HL-60 (cell line): ENCODE measurements around the gene CDC42.

Experiments
- DNase-seq, 2 experiments: peaks; one replicate each; pipeline ENCODE4 v3.0.0-alpha.2; 2010 to 2020; ENCODE audit warnings: low read depth in 1 of 2, low spot score in 1 of 2
- H3K27ac ChIP-seq: fragments of 250-450 bp; sonication (Bioruptor Pico); replicated peaks from 2 replicates; pipeline ENCODE4 v1.5.1; 2020; ENCODE audit warnings: mild to moderate bottlenecking, moderate library complexity
- H3K27me3 ChIP-seq: fragments of 250-450 bp; sonication (Bioruptor Pico); 2 replicates; pipeline ENCODE4 v1.5.1; 2021; ENCODE audit warnings: mild to moderate bottlenecking, moderate library complexity; ENCODE audit not compliant: insufficient read depth, poor library complexity, severe bottlenecking
- H3K4me3 ChIP-seq: replicated peaks from 2 replicates; pipeline ENCODE4 v1.5.1; 2011; ENCODE audit warnings: mild to moderate bottlenecking, control low read depth, low read length; ENCODE audit not compliant: insufficient read depth
- GABPA ChIP-seq: IDR thresholded peaks from 2 replicates; pipeline ENCODE4 v1.6.1; 2012; ENCODE audit warnings: low read depth
- POLR2AphosphoS5 ChIP-seq: IDR thresholded peaks from 2 replicates; pipeline ENCODE4 v1.6.1; 2012; ENCODE audit warnings: low read depth
- SPI1 ChIP-seq: IDR thresholded peaks from 2 replicates; pipeline ENCODE4 v1.6.1; 2012; ENCODE audit warnings: low read depth, mild to moderate bottlenecking, borderline replicate concordance
- TF ChIP-seq, protein P1 (sequence below): IDR thresholded peaks from one replicate; pipeline ENCODE4 v1.5.1; 2011; ENCODE audit warnings: low read length, control low read depth, inconsistent platforms; ENCODE audit not compliant: insufficient read depth
- TF ChIP-seq, protein P2 (sequence below): IDR thresholded peaks from 2 replicates; pipeline ENCODE4 v1.6.1; 2012; ENCODE audit warnings: low read depth; ENCODE audit not compliant: insufficient replicate concordance

CDC42 gene

DNA sequence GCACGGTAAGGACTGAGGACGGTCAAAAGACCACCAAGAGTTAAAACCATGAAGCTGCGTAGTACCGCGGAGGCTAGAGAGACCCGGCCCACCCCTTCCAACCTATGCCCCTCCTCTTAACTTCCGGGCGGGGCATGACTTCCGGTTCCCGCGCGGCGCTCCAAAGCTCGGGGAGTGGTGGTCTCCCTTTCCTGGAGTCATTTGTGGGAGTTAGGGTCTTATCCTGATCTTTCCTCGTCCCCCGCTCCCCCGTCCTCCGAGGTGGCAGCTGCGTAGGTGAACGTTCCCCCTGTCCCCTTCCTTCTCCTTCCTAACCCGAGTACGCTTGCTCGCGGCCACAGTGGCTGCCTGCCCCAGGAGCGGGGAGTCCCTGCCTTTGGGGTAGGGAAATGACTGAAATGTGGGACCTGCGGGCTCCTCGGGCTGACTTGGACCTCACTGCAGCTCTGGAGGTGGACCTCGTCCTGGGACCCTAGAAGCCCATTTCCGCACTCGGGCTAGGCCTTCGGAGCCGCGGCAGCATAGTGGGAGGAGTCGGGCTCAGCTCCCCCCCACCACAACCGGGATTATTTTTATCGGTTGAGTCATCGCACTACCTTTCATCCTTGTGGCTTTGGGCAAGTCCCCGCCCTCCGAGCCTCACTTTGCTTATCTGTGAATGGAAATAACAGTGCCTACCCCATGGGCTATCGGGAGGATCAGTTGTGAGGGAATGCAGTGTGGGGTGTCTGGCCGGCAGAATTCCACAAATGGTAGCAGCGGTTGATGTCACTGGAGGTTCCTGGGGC, 26.9 kb upstream of the CDC42 start:
- DNase-seq = peak; percentile 84 to 90
- TF ChIP-seq, protein P1, sequence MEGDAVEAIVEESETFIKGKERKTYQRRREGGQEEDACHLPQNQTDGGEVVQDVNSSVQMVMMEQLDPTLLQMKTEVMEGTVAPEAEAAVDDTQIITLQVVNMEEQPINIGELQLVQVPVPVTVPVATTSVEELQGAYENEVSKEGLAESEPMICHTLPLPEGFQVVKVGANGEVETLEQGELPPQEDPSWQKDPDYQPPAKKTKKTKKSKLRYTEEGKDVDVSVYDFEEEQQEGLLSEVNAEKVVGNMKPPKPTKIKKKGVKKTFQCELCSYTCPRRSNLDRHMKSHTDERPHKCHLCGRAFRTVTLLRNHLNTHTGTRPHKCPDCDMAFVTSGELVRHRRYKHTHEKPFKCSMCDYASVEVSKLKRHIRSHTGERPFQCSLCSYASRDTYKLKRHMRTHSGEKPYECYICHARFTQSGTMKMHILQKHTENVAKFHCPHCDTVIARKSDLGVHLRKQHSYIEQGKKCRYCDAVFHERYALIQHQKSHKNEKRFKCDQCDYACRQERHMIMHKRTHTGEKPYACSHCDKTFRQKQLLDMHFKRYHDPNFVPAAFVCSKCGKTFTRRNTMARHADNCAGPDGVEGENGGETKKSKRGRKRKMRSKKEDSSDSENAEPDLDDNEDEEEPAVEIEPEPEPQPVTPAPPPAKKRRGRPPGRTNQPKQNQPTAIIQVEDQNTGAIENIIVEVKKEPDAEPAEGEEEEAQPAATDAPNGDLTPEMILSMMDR = no peak
- TF ChIP-seq, protein P2, sequence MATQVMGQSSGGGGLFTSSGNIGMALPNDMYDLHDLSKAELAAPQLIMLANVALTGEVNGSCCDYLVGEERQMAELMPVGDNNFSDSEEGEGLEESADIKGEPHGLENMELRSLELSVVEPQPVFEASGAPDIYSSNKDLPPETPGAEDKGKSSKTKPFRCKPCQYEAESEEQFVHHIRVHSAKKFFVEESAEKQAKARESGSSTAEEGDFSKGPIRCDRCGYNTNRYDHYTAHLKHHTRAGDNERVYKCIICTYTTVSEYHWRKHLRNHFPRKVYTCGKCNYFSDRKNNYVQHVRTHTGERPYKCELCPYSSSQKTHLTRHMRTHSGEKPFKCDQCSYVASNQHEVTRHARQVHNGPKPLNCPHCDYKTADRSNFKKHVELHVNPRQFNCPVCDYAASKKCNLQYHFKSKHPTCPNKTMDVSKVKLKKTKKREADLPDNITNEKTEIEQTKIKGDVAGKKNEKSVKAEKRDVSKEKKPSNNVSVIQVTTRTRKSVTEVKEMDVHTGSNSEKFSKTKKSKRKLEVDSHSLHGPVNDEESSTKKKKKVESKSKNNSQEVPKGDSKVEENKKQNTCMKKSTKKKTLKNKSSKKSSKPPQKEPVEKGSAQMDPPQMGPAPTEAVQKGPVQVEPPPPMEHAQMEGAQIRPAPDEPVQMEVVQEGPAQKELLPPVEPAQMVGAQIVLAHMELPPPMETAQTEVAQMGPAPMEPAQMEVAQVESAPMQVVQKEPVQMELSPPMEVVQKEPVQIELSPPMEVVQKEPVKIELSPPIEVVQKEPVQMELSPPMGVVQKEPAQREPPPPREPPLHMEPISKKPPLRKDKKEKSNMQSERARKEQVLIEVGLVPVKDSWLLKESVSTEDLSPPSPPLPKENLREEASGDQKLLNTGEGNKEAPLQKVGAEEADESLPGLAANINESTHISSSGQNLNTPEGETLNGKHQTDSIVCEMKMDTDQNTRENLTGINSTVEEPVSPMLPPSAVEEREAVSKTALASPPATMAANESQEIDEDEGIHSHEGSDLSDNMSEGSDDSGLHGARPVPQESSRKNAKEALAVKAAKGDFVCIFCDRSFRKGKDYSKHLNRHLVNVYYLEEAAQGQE = peak; percentile 63
- peak; percentile 92 for TF ChIP-seq GABPA
- peak; percentile 89; the same call in 1 of the 2 replicates for TF ChIP-seq POLR2AphosphoS5
- no peak for TF ChIP-seq SPI1
- Histone ChIP-seq H3K27ac (peak overlapping the region; percentile 96), H3K4me3 (peak overlapping the region; percentile 81), H3K27me3 (no peaks in the 10 kb centered on the region)

DNA sequence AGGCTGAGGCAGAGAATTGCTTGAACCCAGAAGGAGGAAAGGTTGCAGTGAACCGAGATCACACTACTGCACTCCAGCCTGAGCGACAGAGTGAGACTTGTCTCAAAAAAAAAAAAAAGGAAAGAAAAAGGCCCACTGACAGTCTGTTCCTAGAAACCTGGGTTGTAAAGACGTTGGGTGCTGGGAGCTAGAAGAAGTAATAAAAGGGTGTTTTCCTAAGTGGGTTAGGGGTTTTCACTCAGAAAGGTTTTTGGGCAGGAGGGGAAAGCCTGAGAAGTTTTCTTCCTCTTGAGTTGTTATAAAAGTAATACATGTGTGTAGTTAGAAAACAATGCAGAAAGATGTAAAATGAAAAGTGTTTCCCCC, 25.6 kb upstream of the CDC42 start:
- no peak for TF ChIP-seq GABPA
- TF ChIP-seq, protein P1 = no peak
- TF ChIP-seq SPI1 = no peak
- TF ChIP-seq, protein P2 = no peak
- TF ChIP-seq POLR2AphosphoS5 = no peak
- H3K4me3 ChIP-seq = no peak overlapping the region
- DNase-seq = no peak
- no peaks in the 10 kb centered on the region for H3K27me3 ChIP-seq
- H3K27ac ChIP-seq = no peak overlapping the region

DNA sequence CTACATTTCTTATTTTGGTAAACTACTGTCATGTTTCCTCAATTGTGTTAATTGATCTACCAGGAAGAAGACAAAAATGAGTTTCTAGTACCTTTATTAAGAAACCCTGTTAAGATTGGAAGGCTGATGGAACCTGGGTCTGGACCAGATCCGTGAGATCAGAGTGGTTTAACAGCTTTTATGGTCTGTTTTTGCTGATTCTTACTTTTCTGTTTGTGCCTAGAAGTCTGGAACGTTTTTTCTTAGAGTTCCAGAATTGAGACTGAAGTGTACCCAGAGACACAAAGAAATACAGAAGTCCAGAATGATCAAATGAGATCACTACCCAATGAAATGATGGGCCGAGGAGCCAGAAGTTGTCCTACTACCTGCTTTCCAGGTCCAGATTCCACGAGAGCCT, 22.5 kb upstream of the CDC42 start:
- DNase-seq = no peak
- Histone ChIP-seq H3K4me3 (no peak overlapping the region), H3K27ac (no peak overlapping the region), H3K27me3 (no peaks in the 10 kb centered on the region)
- TF ChIP-seq, protein P2 = no peak
- TF ChIP-seq POLR2AphosphoS5 (no peak), GABPA (no peak), SPI1 (no peak)
- TF ChIP-seq, protein P1 = no peak
